ENCODE results near the gene CAPN10.

Gene CAPN10

GRCh38 chr2:240642061-240642805 lies 55.7 kb downstream of the CAPN10 start:
- no peak for DNase-seq

- no peak for DNase-seq
These were observed 56.2 kb downstream of the CAPN10 start for GRCh38 chr2:240642806-240643092.

- DNase-seq, result no peak
These were observed 56.7 kb downstream of the CAPN10 start for GRCh38 chr2:240643093-240643810.

- DNase-seq, result no peak
These were observed 57.2 kb downstream of the CAPN10 start for GRCh38 chr2:240643811-240644150.

- DNase-seq, result no peak
These were observed 57.7 kb downstream of the CAPN10 start for GRCh38 chr2:240644171-240644651.

GRCh38 chr2:240644859-240645301 lies 58.3 kb downstream of the CAPN10 start:
- DNase-seq, result no peak

GRCh38 chr2:240645346-240645745 lies 58.8 kb downstream of the CAPN10 start:
- DNase-seq, result no peak

- DNase-seq, result no peak
These were observed 59.3 kb downstream of the CAPN10 start for GRCh38 chr2:240645801-240646175.

GRCh38 chr2:240646176-240646899 lies 59.8 kb downstream of the CAPN10 start:
- no peak for DNase-seq

GRCh38 chr2:240646900-240647502 lies 60.5 kb downstream of the CAPN10 start:
- no peak for DNase-seq

GRCh38 chr2:240647503-240648154 lies 61.1 kb downstream of the CAPN10 start:
- DNase-seq, result no peak

GRCh38 chr2:240648155-240648649 lies 61.7 kb downstream of the CAPN10 start:
- no peak for DNase-seq
